Erythroblast (primary cell): ENCODE results near the gene SAFB.

Source experiments
- GATA1 ChIP-seq: IDR thresholded peaks from 2 replicates; pipeline ENCODE4 v1.6.1; 2011; ENCODE audit warnings: low read depth, mild to moderate bottlenecking, control low read depth, low read length, moderate library complexity
- POLR2A ChIP-seq: IDR thresholded peaks from 2 replicates; pipeline ENCODE4 v1.6.1; 2011; ENCODE audit warnings: mild to moderate bottlenecking, low read length

DNA sequence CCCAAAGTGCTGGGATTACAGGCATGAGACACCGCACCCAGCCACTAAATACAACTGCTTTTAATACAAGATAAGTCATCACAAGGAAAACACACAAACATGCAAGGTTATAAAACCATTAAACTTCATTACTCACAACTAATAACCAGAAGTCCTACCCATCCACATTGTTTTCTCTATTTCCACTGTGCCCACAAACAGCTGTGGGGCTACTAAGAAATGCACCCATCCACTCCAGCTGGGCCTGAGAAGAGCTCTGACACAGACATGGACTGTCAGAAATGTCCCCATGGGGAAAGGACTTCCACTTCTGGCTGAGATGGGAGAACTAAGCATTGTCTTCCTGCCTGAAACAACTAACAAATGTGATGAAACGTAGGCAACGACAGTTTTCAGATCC, 17.5 kb upstream of the SAFB start:
- no peak for TF ChIP-seq POLR2A
- no peak for TF ChIP-seq GATA1
